ENCODE results near the gene STT3A. TPM values are rescaled to one million over a fixed set of nuclear protein-coding genes. Genes with fewer than 3 reads are reported as not detected.

The STT3A gene
- total RNA-seq, 1 donor from 2014 or later, result 181 TPM

DNA sequence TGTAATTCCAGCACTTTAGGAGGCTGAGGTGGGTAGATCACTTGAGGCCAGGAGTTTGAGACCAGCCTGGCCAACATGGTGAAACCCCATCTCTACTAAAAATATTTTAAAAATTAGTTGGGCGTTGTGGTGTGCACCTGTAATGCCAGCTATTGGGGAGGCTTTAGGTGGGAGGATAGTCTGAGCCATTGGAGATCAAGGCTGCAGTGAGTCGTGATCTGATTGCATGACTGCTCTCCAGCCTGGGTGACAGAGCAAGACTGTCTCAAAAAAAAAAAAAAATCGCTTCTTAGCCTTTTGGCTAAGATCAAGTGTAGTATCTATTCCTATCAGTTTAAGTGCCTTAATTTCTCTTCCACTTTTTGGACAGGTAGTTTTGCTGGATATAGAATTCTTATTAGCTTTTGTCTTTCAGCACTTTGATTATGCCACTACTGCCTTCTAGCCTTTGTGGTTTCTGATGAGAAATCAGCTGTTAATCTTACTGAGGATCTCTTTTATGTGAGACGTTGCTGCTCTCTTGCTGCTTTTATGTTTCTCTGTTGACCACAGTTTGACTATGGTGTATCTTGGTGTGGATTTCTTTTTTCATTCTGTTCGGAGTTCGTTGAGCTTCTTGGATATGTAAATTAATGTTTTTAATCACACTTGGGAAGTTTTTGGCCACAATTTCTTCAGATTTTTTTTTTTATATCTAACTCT, 57.0 kb downstream of the STT3A start:
- no peak for DNase-seq (ENCODE audit: low read depth)

DNA sequence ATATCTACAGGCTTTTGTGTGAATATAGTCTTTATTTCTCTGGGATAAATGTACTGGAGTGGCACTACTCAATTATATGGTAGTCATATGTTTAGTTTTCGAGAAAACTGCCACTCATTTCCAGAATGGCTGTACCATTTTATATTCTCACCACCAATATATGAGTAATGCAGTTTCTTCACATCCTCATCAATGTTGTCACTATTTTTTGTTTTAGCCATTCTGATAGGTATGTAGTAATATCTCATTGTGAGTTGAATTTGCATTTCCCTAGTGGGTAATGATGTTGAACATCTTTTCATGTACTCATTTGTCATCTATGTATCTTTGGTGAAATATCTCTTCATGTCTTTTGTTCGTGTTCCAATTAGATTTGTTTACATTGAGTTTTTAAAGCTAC, 70.0 kb downstream of the STT3A start:
- DNase-seq (ENCODE audit: low read depth), result no peak

- DNase-seq (ENCODE audit: low read depth), result no peak
Observed at GRCh38 chr11:125663910-125664309, 71.3 kb downstream of the STT3A start.

GRCh38 chr11:125667151-125667550, 74.5 kb downstream of the STT3A start:
- DNase-seq (ENCODE audit: low read depth), result no peak

- DNase-seq (ENCODE audit: low read depth), result no peak
Observed at GRCh38 chr11:125670172-125670571, 77.5 kb downstream of the STT3A start.

DNA sequence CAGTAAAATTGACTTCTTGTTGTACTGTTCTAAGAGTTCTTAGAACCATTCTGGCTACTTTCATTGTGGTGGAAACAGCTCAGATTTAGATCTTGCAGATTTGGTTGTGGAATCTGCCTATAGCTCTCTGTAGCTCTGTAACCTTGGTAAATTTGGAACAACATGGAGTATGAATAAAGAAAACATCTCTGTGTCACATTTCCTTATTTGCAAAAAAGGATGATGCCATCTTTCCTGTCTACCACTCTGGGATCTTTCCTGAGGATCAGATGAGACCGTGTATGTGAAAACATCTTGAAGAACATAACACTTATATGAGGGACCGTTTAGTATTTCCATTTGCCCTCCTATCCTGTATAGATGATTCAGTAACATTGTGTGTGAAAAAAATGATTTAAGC, 78.9 kb downstream of the STT3A start:
- no peak for DNase-seq (ENCODE audit: low read depth)

Other genes starting within 250 kb of the STT3A start
- 0.51 and 4.4 TPM in 2 replicates for gene FEZ1, start 96.6 kb upstream of the STT3A start, total RNA-seq
- 90.2 and 94.6 TPM in 2 replicates for gene EI24, start 23.4 kb upstream of the STT3A start, total RNA-seq
- 7.4 and 8.9 TPM in 2 replicates for gene CHEK1, start 32.3 kb downstream of the STT3A start, total RNA-seq
- 0.21 TPM in 1 of 2 replicates, not detected in the other for gene ACRV1, start 88.0 kb downstream of the STT3A start, total RNA-seq
- gene PATE1, start 153.4 kb downstream of the STT3A start, total RNA-seq, result not detected in 2 replicates
- not detected in 2 replicates for gene PATE2, start 186.0 kb downstream of the STT3A start, total RNA-seq
- gene PATE3, start 195.3 kb downstream of the STT3A start, total RNA-seq, result not detected in 2 replicates
- gene PATE4, start 240.5 kb downstream of the STT3A start, total RNA-seq, result not detected in 2 replicates